Right lung (tissue), 5 donors: Measurements from ENCODE around the gene ERVH48-1. TPM values are rescaled to one million over a fixed set of nuclear protein-coding genes. Genes with fewer than 3 reads are reported as not detected.
"Not testable (repeated sequence)": the region's sequence is repeated elsewhere in the genome, so short reads cannot be mapped to it uniquely, and the experiment has no call there.

Experiments used
- DNase-seq, 2 donors: peaks; one replicate each; pipeline ENCODE4 v3.0.0-alpha.2; 2013
- polyA plus RNA-seq, 5 donors: library from polyadenylated mRNA; unstranded; fragments of 120-200 nt; gene quantifications; one replicate each; pipeline versions ENCODE4 v1.2.1 to v1.2.3, GENCODE V29; 2013; ENCODE audit warnings: inconsistent platforms in 1 of 5, low replicate concordance in 1 of 5; ENCODE audit not compliant: insufficient read length in 5 of 5, insufficient read depth in 1 of 5

ERVH48-1 gene
- polyA plus RNA-seq, 5 donors = 1.5 to 3.1 (median 1.7) TPM

GRCh38 chr21:42939582-42940413 lies 14.4 kb upstream of the ERVH48-1 start:
- DNase-seq = peak; percentile 92 to 96

GRCh38 chr21:42938606-42938995 lies 13.2 kb upstream of the ERVH48-1 start:
- DNase-seq = not testable (repeated sequence)

- DNase-seq = peak in 1 of 2 donors; percentile 39
Measured at GRCh38 chr21:42937960-42938605, 12.7 kb upstream of the ERVH48-1 start.

- not testable (repeated sequence) for DNase-seq
Measured at GRCh38 chr21:42937034-42937940, 11.9 kb upstream of the ERVH48-1 start.

- DNase-seq = not testable (repeated sequence)
Measured at GRCh38 chr21:42936360-42936759, 10.9 kb upstream of the ERVH48-1 start.

- not testable (repeated sequence) for DNase-seq
Measured at GRCh38 chr21:42933973-42934372, 8.5 kb upstream of the ERVH48-1 start.

- peak in 1 of 2 donors; percentile 32 for DNase-seq
Measured at GRCh38 chr21:42933137-42933970, 7.9 kb upstream of the ERVH48-1 start.

GRCh38 chr21:42932378-42933136 lies 7.1 kb upstream of the ERVH48-1 start:
- DNase-seq = not testable (repeated sequence)

GRCh38 chr21:42931560-42932235 lies 6.3 kb upstream of the ERVH48-1 start:
- no peak for DNase-seq

- no peak for DNase-seq
Measured at GRCh38 chr21:42929969-42930368, 4.5 kb upstream of the ERVH48-1 start.

GRCh38 chr21:42927474-42928200 lies 2.2 kb upstream of the ERVH48-1 start:
- not testable (repeated sequence) for DNase-seq

GRCh38 chr21:42924433-42924751 lies 1.0 kb downstream of the ERVH48-1 start:
- DNase-seq = no peak

GRCh38 chr21:42923553-42924432 lies 1.6 kb downstream of the ERVH48-1 start:
- peak; percentile 78 to 85 for DNase-seq

GRCh38 chr21:42922918-42923317 lies 2.5 kb downstream of the ERVH48-1 start:
- no peak for DNase-seq

- no peak for DNase-seq
Measured at GRCh38 chr21:42921927-42922326, 3.5 kb downstream of the ERVH48-1 start.

- no peak for DNase-seq
Measured at GRCh38 chr21:42918291-42918690, 7.1 kb downstream of the ERVH48-1 start.

GRCh38 chr21:42913476-42913875 lies 12.0 kb downstream of the ERVH48-1 start:
- no peak for DNase-seq

- not testable (repeated sequence) for DNase-seq
Measured at GRCh38 chr21:42911920-42912319, 13.5 kb downstream of the ERVH48-1 start.
